Fibroblast of skin of right quadriceps (primary cell): ENCODE measurements around the gene DCUN1D1.
A peak's percentile ranks its signal among the peaks of the same experiment; 100 is the strongest.

Source experiments
- DNase-seq: peaks from one replicate; pipeline ENCODE4 v3.0.0-alpha.2; 2013

DCUN1D1 gene

GRCh38 chr3:182971637-182972036 is 8.7 kb downstream of the DCUN1D1 start:
- DNase-seq = no peak

GRCh38 chr3:182970811-182971418 is 9.4 kb downstream of the DCUN1D1 start:
- DNase-seq = no peak

GRCh38 chr3:182969853-182970252 is 10.5 kb downstream of the DCUN1D1 start:
- no peak for DNase-seq

GRCh38 chr3:182969277-182969676 is 11.1 kb downstream of the DCUN1D1 start:
- peak; percentile 58 for DNase-seq

GRCh38 chr3:182967218-182968204 is 12.8 kb downstream of the DCUN1D1 start:
- DNase-seq = no peak

- DNase-seq = no peak
Measured at GRCh38 chr3:182965861-182966366, 14.4 kb downstream of the DCUN1D1 start.

- DNase-seq = no peak
Measured at GRCh38 chr3:182964179-182964578, 16.2 kb downstream of the DCUN1D1 start.

GRCh38 chr3:182962166-182962565 is 18.2 kb downstream of the DCUN1D1 start:
- no peak for DNase-seq

GRCh38 chr3:182959474-182960350 is 20.6 kb downstream of the DCUN1D1 start:
- no peak for DNase-seq

- DNase-seq = no peak
Measured at GRCh38 chr3:182957676-182958266, 22.6 kb downstream of the DCUN1D1 start.

GRCh38 chr3:182957226-182957625 is 23.1 kb downstream of the DCUN1D1 start:
- DNase-seq = no peak

GRCh38 chr3:182954553-182955235 is 25.6 kb downstream of the DCUN1D1 start:
- no peak for DNase-seq

GRCh38 chr3:182949688-182950087 is 30.6 kb downstream of the DCUN1D1 start:
- no peak for DNase-seq

GRCh38 chr3:182948305-182948704 is 32.0 kb downstream of the DCUN1D1 start:
- no peak for DNase-seq

GRCh38 chr3:182947888-182948287 is 32.5 kb downstream of the DCUN1D1 start:
- DNase-seq = no peak

GRCh38 chr3:182941719-182942118 is 38.6 kb downstream of the DCUN1D1 start:
- no peak for DNase-seq

GRCh38 chr3:182940266-182940808 is 40.0 kb downstream of the DCUN1D1 start:
- DNase-seq = no peak

GRCh38 chr3:182937293-182938051 is 42.9 kb downstream of the DCUN1D1 start:
- DNase-seq = no peak

GRCh38 chr3:182936918-182937285 is 43.4 kb downstream of the DCUN1D1 start:
- DNase-seq = no peak

GRCh38 chr3:182936239-182936917 is 44.0 kb downstream of the DCUN1D1 start:
- DNase-seq = no peak
